Activated CD8-positive, alpha-beta memory T cell treated with anti-CD3 and anti-CD28 coated beads for 36 hours (primary cell): ENCODE measurements around the gene HIC1. TPM values are rescaled to one million over a fixed set of nuclear protein-coding genes. Genes with fewer than 3 reads are reported as not detected.

Source experiments
- CTCF ChIA-PET: fragments of 350-600 bp; sonication (Branson Sonifier 250); formaldehyde crosslinking; loops from one replicate; lab custom pipeline; 2021; ENCODE audit warnings: antibody characterized with exemption; lab: Charles Lee
- POLR2A ChIA-PET: fragments of 350-600 bp; sonication (Branson Sonifier 250); formaldehyde crosslinking; loops from one replicate; lab custom pipeline; 2021; ENCODE audit warnings: antibody characterized with exemption; lab: Charles Lee
- total RNA-seq, 2 experiments: library from RNA; stranded (reverse); gene quantifications; one replicate each; pipeline ENCODE4 v1.2.3, GENCODE V29; 2021

Gene HIC1
- total RNA-seq, 2 experiments from 2014 or later: 57.1 to 58.7 TPM

DNA sequence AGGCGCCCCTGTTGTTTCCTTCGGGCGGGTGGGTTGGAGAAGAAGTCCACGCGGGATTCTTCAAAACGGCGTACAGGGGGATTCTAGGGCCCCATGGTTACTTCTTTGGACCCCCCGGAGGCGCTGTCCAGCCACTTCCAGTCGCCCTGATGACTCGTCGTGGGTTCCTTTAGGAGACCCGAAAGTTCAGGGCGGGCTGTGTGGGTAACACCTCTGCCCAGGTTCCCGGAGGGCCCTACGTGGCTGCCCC, 716 bp upstream of the HIC1 start:
- ChIA-PET POLR2A (interaction anchor here (1.7 to 3.2 kb wide), 3 partner anchors 15 to 191 kb away, joined by 6 to 20 read pairs (median 17); no protein-coding TSS in a partner anchor), CTCF (interaction anchor here (0.6 to 7.4 kb wide), 32 partner anchors 13 to 281 kb away, joined by 3 to 115 read pairs (median 4); partner anchors contain the start of genes DPH1, OVCA2 and TSR1)

- CTCF ChIA-PET: interaction anchor here (0.6 to 7.4 kb wide), 23 partner anchors 13 to 273 kb away, joined by 3 to 115 read pairs (median 4); partner anchors contain the start of gene OVCA2
- POLR2A ChIA-PET: interaction anchor here (0.6 to 3.2 kb wide), 15 partner anchors 9 to 327 kb away, joined by 3 to 20 read pairs (median 4); partner anchors contain the start of gene TSR1
These were observed 646 bp downstream of the HIC1 start for GRCh38 chr17:2055292-2056205.

DNA sequence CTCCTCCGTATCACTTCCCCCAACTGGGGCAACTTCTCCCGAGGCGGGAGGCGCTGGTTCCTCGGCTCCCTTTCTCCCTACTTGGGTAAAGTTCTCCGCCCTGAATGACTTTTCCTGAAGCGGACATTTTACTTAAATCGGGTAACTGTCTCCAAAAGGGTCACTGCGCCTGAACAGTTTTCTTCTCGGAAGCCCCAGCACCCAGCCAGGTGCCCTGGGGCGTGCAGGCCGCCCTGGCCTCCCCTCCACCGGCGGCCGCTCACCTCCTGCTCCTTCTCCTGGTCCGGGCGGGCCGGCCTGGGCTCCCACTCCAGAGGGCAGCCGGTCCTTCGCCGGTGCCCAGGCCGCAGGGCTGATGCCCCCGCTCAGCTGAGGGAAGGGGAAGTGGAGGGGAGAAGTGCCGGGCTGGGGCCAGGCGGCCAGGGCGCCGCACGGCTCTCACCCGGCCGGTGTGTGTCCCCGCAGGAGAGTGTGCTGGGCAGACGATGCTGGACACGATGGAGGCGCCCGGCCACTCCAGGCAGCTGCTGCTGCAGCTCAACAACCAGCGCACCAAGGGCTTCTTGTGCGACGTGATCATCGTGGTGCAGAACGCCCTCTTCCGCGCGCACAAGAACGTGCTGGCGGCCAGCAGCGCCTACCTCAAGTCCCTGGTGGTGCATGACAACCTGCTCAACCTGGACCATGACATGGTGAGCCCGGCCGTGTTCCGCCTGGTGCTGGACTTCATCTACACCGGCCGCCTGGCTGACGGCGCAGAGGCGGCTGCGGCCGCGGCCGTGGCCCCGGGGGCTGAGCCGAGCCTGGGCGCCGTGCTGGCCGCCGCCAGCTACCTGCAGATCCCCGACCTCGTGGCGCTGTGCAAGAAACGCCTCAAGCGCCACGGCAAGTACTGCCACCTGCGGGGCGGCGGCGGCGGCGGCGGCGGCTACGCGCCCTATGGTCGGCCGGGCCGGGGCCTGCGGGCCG, 1.6 kb downstream of the HIC1 start:
- ChIA-PET CTCF (interaction anchor here (0.6 to 7.4 kb wide), 11 partner anchors 12 to 794 kb away, joined by 3 to 115 read pairs (median 5); no protein-coding TSS in a partner anchor), POLR2A (interaction anchor here (0.6 to 3.2 kb wide), 10 partner anchors 8 to 209 kb away, joined by 3 to 20 read pairs (median 4); no protein-coding TSS in a partner anchor)

DNA sequence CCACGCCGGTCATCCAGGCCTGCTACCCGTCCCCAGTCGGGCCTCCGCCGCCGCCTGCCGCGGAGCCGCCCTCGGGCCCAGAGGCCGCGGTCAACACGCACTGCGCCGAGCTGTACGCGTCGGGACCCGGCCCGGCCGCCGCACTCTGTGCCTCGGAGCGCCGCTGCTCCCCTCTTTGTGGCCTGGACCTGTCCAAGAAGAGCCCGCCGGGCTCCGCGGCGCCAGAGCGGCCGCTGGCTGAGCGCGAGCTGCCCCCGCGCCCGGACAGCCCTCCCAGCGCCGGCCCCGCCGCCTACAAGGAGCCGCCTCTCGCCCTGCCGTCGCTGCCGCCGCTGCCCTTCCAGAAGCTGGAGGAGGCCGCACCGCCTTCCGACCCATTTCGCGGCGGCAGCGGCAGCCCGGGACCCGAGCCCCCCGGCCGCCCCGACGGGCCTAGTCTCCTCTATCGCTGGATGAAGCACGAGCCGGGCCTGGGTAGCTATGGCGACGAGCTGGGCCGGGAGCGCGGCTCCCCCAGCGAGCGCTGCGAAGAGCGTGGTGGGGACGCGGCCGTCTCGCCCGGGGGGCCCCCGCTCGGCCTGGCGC, 2.4 kb downstream of the HIC1 start:
- ChIA-PET POLR2A (interaction anchor here (1.2 to 3.2 kb wide), 3 partner anchors 12 to 188 kb away, joined by 5 to 20 read pairs (median 17); no protein-coding TSS in a partner anchor), CTCF (interaction anchor here (0.6 to 7.4 kb wide), 10 partner anchors 11 to 793 kb away, joined by 3 to 115 read pairs (median 4); no protein-coding TSS in a partner anchor)

- CTCF ChIA-PET: interaction anchor here (0.7 to 7.4 kb wide), 13 partner anchors 10 to 224 kb away, joined by 3 to 115 read pairs (median 4); no protein-coding TSS in a partner anchor
- POLR2A ChIA-PET: interaction anchor here (0.9 to 1.2 kb wide), 3 partner anchors 11 to 187 kb away, joined by 4 to 6 read pairs (median 5); no protein-coding TSS in a partner anchor
These were observed 3.1 kb downstream of the HIC1 start for GRCh38 chr17:2057760-2058585.

DNA sequence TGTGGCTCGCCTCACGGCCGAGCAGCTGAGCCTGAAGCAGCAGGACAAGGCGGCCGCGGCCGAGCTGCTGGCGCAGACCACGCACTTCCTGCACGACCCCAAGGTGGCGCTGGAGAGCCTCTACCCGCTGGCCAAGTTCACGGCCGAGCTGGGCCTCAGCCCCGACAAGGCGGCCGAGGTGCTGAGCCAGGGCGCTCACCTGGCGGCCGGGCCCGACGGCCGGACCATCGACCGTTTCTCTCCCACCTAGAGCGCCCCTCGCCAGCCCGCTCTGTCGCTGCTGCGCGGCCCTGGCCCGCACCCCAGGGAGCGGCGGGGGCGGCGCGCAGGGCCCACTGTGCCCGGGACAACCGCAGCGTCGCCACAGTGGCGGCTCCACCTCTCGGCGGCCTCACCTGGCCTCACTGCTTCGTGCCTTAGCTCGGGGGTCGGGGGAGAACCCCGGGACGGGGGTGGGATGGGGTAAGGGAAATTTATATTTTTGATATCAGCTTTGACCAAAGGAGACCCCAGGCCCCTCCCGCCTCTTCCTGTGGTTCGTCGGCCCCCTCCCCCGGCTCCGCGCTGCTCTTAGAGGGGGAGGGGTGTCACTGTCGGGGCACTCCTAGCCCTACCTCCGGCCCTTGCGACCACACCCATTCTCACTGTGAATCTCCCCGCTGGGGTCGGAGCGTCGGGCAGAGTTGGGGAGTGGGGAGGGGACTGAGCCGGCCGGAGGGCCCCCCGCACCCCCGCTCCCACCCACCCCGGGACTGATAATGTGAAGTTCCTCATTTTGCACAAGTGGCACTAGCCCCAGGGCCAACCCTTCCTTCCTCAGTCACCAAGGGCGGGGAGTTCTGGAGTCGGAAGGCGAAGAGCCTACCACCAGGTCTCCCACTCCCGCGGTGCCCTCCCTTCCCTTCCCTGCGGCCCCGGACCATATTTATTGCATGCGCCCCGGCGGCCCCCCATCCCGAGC, 4.0 kb downstream of the HIC1 start:
- ChIA-PET POLR2A (interaction anchor here (0.9 to 1.2 kb wide), 3 partner anchors 10 to 186 kb away, joined by 4 to 6 read pairs (median 5); no protein-coding TSS in a partner anchor), CTCF (interaction anchor here (0.6 to 7.4 kb wide), 17 partner anchors 9 to 394 kb away, joined by 3 to 115 read pairs (median 4); no protein-coding TSS in a partner anchor)

GRCh38 chr17:2059547-2060384, 4.9 kb downstream of the HIC1 start:
- ChIA-PET POLR2A (no interaction called here), CTCF (interaction anchor here (0.6 to 7.4 kb wide), 7 partner anchors 8 to 395 kb away, joined by 3 to 115 read pairs (median 11); no protein-coding TSS in a partner anchor)

GRCh38 chr17:2060385-2060658, 5.4 kb downstream of the HIC1 start:
- POLR2A ChIA-PET: no interaction called here
- CTCF ChIA-PET: interaction anchor here (0.5 to 3.4 kb wide), 4 partner anchors 30 to 185 kb away, joined by 3 to 36 read pairs (median 7); no protein-coding TSS in a partner anchor

DNA sequence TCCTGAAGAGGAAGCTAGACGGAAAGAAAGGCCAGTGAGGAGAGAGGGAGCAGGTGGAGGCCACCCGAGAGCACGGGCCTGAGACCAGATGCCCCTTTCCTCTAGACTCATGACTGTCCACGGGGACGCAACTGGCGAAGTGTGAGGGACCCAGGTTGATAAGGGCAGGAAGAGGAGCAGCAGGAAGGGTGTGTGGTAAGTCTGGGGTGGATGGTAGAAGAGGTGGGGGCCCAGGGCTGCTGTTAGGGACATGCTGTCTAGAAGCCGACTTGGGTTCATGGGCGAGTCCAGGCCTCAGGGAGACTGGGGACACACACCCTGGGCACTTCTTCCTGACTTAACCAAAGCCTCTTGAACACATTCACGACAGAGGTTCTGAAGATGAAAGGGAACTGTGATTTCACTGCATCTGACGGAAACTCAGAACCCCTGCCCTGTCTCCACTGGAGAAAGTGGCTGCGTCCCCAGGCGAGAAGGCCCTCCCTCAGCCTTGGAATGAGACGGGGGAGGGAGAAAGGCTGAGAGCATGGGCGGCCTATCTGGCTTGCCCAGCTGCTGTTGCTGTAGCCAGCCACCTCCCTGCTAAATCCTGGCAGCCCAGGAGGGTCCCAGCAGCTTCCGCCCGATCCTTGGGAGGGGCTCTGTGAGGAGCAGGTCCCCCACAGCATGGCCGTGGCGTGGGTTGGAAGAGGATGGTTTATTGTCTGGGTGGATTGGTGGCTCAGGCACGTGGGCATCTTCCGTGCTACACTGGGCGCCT, 6.0 kb downstream of the HIC1 start:
- POLR2A ChIA-PET: interaction anchor here (0.5 kb wide), 1 partner anchor 208 kb away, joined by 7 read pairs; no protein-coding TSS in a partner anchor

GRCh38 chr17:2061441-2061958, 6.6 kb downstream of the HIC1 start:
- ChIA-PET POLR2A (no interaction called here), CTCF (no interaction called here)

More for the DNA sequence above, 6.0 kb downstream of the HIC1 start:
- CTCF ChIA-PET: interaction anchor here (0.5 to 3.4 kb wide), 3 partner anchors 154 to 185 kb away, joined by 3 to 36 read pairs (median 11); no protein-coding TSS in a partner anchor

DNA sequence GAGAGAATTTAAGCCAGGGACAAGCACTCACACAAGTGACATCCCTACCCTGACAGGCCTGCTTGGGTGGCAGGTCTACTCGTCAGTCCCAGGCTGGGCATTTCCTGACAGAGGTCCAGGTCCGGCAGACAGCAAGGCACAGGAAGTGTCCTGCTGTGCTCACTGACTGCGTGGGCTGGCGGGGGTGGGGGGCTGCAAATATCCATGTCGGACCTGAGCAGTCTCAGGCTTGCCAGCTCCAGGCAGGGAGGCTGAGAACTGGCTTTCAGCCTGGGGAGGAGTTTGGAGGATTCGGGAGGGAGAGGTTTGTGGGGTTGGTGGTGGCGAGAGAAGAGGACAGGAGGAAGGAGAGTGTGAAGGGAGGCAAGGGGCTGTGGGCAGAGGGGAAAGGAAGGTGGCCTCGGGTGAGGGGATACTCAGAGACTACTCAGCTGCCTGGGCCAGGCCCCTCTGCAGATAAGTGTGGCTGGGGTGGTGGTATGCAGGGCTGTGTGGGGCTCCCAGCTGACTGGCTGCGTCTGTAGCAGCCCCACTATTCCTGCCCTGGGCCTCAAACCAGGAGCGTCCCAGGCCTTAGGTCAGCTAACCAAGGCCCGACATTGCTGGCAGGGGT, 7.8 kb downstream of the HIC1 start:
- ChIA-PET CTCF (interaction anchor here (11.0 kb wide), 1 partner anchor 6 kb away, joined by 115 read pairs; the partner anchor contains the start of gene HIC1), POLR2A (no interaction called here)

DNA sequence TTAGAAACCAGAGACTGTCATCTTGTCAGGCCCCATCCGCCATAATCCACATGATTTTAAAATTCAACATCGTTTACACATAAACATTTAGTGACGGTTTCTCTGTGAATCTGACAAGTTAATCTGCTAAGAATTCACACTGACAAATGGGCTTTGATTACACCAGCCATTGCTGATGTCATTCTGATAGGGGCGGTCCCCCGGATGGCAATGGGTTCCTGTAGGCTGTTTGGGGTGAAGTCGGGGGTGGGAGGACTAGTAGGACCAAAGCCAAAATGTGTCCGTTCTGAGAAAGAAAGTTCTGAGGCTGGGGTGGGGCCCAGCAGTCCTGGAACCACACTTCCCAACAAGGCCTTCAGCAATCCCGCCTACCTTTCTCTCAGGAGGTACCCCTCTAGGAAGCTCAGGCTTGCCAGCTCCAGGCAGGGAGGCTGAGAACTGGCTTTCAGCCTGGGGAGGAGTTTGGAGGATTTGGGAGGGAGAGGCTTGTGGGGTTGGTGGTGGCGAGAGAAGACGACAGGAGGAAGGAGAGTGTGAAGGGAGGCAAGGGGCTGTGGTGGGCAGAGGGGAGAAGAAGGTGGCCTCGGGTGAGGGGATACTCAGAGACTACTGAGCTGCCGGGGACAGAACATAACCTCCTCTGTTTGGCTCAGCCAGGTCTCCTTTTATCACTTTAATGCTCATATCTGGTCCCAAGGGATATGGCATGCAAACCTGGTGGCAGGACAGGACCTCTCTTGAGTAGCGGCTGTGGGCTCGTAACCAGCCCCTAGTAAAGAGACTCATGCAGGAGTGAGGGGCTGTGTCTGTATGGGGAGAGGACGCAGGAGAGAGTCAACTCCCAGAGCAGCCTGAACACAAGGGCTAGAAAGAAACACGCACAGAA, 8.6 kb downstream of the HIC1 start:
- ChIA-PET CTCF (interaction anchor here (1.0 to 11.0 kb wide), 2 partner anchors 7 to 12 kb away, joined by 4 to 115 read pairs; partner anchors contain the start of gene HIC1), POLR2A (interaction anchor here (1.1 to 1.3 kb wide), 2 partner anchors 7 to 20 kb away, joined by 4 to 5 read pairs; no protein-coding TSS in a partner anchor)

GRCh38 chr17:2064147-2064489, 9.2 kb downstream of the HIC1 start:
- POLR2A ChIA-PET: interaction anchor here (1.1 to 1.3 kb wide), 2 partner anchors 8 to 19 kb away, joined by 4 to 5 read pairs; no protein-coding TSS in a partner anchor

More at GRCh38 chr17:2064147-2064489, 9.2 kb downstream of the HIC1 start:
- CTCF ChIA-PET: interaction anchor here (0.7 to 11.0 kb wide), 3 partner anchors 8 to 274 kb away, joined by 3 to 115 read pairs (median 4); partner anchors contain the start of gene HIC1
